GM13977 (cell line): ENCODE data around the gene NAA38.

ENCODE experiments used
- DNase-seq: peaks from one replicate; pipeline ENCODE4 v3.0.0; 2012; ENCODE audit warnings: low spot score
- CTCF ChIP-seq: IDR thresholded peaks from 2 replicates; pipeline ENCODE4 v1.5.1; 2012; ENCODE audit warnings: mild to moderate bottlenecking, control low read depth; ENCODE audit not compliant: insufficient read depth; ENCODE audit errors: extremely low read depth, missing control alignments
- in situ Hi-C: fragments of 300-500 bp; cut with MboI; formaldehyde crosslinking; loops from one replicate; pipeline ENCODE4 v1.12.0; 2022; ENCODE audit warnings: low sequenced_read_pairs, low pct_unique_long_range_greater_than_20kb, mixed read lengths, inconsistent platforms; ENCODE audit not compliant: unreplicated experiment

Gene NAA38

GRCh38 chr17:7856011-7856810 lies 1.1 kb downstream of the NAA38 start:
- peak; percentile 51 for DNase-seq
- in situ Hi-C loops: no loop called here
- TF ChIP-seq CTCF: no peak

- DNase-seq: no peak
- TF ChIP-seq CTCF: no peak
- in situ Hi-C loops: no loop called here
These were observed 1.7 kb downstream of the NAA38 start for GRCh38 chr17:7855660-7856010.

GRCh38 chr17:7854851-7855659 lies 2.3 kb downstream of the NAA38 start, which contains the start of gene TMEM88:
TMEM88 (plus strand) TSS chr17:7855066; CDS start chr17:7855075, 9 bp downstream.
- DNase-seq: no peak
- no peak for TF ChIP-seq CTCF
- in situ Hi-C loops: no loop called here

GRCh38 chr17:7854078-7854777 lies 3.1 kb downstream of the NAA38 start:
- no peak for DNase-seq
- in situ Hi-C loops: no loop called here
- TF ChIP-seq CTCF: no peak

- no peak for TF ChIP-seq CTCF
- in situ Hi-C loops: no loop called here
These were observed 3.7 kb downstream of the NAA38 start for GRCh38 chr17:7853691-7854038.

GRCh38 chr17:7852919-7853690 lies 4.3 kb downstream of the NAA38 start:
- in situ Hi-C loops: no loop called here
- no peak for TF ChIP-seq CTCF
- no peak for DNase-seq

More at GRCh38 chr17:7853691-7854038, 3.7 kb downstream of the NAA38 start:
- DNase-seq: no peak
